ENCODE results near the gene OR10H3.
"Not testable (repeated sequence)": the region's sequence is repeated elsewhere in the genome, so short reads cannot be mapped to it uniquely, and the experiment has no call there.

OR10H3 gene

DNA sequence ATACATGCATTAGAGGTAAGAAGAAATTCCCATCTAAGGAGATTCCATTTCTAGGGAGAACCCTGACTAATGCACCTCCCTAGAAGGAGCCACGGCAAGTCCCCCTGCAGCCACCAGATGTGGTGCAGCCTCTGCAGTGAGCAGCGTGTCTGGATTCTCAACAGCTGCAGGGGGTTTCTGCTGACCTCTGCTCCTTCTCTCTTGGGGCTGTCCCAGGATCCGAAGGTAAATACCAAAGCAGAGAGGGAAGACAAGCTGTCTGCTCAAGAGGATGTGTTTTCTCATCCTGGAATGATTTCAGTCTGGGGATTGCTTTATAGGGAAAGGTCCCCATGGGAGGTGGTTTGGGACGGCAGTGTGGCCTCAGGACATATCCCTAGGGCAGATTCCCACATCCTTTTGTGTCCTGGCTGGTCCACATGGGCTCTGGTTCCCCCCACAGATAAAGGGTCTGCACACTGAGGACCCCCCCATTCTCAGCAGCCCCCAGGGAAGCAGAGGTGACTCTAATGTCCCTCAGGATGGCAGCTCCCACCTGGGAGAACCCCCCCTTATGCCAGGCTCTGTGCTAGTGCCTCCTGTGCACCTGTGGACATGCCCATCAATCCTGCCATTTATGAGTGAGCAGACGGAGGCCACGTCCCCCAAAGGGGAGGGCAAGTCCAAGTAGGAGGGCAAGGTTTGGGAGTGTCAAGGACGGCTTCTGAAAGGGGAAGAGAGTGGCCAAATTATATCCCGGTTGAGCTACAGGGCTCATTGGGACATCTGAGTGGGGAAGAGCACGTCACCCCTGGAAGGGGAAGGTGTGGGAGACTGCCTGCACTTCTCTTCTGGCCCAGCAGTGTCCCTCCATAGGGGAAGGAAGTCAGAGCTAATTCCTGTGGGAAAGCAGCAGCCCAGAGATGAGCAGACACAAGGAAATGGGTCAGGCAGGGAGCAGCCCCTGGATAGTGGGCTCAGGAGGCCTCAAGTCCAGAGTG is 39.5 kb downstream of the OR10H3 start:
- no peak for DNase-seq (ENCODE audit: low read depth in 3 of 3, low spot score in 1 of 3)

DNA sequence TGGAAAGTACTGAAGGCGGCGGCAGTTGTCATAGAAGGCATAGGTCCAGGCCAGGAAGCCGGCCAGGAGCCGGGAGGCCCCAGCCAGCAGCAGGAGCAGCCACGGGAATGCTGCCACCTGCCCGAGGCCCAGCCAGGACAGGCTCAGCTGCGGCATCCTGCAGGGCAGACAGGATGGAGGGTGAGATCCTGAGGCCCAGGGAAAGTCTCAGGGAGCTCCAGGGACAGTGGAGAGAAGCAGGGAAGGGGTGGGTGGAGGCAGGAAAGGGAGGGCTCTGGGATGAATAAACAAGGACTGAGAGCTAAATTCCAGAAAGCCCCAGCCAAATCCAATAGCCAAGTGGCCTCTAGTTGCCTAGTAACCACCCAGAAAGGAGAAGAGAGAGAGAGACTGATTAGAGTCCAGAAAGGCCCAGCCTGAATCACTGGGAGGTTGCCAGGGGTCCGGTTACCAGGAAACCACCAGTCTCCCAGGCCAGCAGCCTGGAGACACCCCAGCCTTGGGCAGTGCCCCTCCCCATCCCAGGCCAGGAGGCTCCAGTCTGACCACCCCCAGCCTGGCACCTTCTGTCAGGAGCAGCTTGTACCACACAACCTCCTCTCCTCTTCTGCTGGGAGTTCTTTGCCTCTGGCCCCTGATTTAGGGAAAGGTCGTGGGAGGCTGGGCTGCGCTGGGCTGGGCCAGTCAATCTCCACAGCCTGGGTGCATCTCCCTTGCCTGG is 42.1 kb downstream of the OR10H3 start:
- DNase-seq (ENCODE audit: low read depth in 3 of 3, low spot score in 1 of 3): no peak

DNA sequence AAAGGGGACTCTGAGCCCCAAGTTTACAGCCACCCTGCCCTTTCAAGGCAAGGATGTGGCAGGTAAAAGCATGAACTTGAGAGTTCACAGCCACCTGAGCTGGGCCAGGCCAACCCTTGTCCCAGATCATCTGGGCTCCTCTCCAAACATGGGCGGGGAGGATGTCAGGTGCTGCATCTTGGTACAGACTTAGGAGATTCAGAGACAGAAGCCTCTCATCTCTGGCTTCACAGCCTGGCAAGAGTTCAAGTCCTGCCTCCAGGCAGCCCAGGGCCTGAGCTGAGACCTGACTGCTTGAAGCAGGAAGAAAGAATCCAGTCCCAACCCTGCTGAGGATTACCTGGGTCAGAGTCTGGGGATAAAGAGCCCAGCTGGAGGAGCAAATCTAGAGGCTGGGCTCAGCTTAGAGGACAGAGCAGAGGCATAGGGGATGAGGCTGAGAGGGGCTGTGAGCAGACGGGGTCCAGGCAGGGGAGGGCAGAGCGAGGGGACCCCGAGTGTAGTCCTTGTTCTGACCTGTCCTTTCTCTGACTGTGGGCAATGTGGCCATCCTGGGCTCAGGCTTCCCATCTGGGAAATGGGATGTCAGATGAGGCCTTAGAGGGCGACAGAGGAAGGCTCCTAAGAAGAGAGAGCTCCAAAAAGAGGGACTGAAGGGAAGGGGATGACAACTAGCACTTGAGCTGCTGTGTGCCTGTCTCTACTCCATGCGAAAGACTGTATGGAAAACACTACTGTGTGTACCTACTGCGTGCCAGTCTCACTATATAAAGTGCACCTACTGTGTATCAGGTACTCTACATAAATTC is 43.0 kb downstream of the OR10H3 start:
- DNase-seq (ENCODE audit: low read depth in 3 of 3, low spot score in 1 of 3): no peak

DNA sequence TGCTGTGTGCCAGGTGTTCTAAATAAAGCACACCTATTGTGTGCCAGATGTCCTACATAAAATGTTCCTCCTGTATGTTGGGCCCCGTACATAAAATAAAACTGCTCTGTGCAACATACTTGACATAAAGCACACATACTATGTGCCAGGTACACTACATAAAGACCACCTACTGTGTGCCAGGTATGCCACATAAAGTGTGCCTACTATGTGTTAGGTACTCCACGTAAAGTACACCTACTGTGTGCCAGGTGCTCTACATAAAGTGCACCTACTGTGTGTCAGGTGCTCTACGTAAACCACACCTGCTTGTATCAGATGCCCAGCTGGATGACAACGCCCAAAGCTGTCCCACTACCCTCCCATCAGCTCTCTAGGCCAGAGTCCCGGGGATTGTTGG is 43.9 kb downstream of the OR10H3 start:
- DNase-seq (ENCODE audit: low read depth in 3 of 3, low spot score in 1 of 3): no peak

DNA sequence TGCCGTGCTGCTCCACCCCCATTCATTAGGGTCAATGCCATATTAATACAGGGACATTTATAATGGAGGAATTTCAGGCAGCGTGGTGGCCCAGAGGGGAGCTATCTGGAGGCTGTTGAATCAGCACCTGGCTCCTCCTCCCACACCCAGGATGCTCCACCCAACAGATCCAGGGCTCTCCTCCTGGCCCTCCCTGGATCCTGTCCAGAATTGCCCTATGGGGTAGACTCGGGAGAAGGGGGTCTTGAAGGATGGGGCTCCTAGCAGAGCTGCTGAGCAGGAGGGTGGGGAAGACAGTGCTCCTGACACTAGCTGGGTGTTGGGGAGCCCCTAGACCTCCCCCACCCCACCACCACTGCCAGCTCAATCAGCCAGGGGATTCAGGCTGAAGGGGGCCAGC is 44.4 kb downstream of the OR10H3 start:
- no peak for DNase-seq (ENCODE audit: low read depth in 3 of 3, low spot score in 1 of 3)

DNA sequence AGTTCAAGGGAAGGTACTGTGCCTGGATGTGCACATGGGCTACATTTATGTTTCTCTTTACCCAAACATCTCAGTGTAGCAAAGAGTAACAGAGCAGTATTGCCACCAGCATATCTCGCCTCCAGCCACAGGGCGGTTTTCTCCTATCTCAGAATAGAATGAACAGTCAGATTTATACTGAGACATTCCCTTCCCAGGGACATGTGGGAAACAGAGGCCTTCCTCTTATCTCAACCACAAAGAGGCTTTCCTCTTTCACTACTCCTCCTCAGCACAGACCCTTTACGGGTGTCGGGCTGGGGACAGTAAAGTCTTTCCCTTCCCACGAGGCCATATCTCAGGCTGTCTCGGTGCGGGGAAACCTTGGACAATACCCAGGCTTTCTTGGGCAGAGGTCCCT is 45.1 kb downstream of the OR10H3 start:
- DNase-seq (ENCODE audit: low read depth in 3 of 3, low spot score in 1 of 3): not testable (repeated sequence)

DNA sequence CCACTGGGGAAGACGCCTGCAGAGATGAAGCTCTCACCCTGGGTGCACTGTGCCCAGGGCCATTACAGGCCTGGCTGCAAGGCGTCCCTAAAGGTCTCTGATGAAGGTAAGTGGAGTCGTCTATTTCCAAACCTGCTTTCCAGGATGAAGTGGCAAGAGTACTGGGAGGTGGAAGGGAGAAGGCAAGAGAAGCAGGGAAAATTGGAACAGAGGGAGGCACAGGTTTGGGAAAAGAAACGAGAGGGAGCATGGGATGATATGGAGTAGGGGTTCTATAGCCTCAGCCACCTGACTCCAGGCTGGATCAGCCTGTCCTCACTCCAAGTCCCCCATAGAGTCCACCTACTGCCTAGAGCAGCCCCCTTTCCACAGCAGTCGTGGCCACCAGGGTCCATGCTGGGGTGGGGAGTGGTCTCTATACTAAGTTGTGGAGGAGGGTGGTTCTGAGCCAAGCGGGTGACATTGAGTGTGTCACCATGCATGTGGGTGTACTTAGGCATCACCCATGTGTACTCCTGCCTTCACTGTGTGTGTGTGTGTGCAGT is 49.9 kb downstream of the OR10H3 start, which contains the start of gene OR10H5:
OR10H5 (plus strand) TSS at position 51 of the 545 bp plus-strand sequence. CDS start 6,388 bp downstream, outside the sequence.
- DNase-seq (ENCODE audit: low read depth in 3 of 3, low spot score in 1 of 3): no peak

DNA sequence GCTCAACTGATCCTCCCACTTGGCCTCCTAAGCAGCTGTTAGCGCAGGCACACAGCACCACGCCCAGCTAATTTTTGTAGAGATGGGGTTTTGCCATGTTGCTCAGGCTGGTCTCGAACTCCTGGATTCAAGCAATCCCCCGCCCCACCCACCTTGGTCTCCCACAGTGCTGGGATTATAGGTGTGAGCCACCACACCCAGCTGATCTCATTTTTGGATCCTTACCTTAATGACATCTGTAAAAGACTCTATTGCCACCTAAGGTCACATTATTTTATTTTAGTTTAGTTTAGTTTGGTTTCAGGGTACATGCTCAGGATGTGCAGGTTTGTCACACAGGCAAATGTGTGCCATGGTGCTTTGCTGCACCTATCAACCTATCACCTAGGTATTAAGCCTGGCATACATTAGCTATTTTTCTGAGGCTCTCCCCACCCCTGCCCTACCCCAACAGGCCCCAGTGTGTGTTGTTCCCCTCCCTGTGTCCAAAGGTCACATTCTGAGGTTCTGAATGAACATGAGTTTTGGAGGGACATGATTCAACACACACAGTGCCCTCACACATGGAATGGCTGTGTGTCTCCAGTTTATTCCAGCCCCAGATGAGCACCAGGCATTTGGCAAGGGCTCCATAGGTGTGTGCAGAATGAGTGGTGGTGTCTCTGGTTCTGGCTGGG is 50.9 kb downstream of the OR10H3 start:
- no peak for DNase-seq (ENCODE audit: low read depth in 3 of 3, low spot score in 1 of 3)

DNA sequence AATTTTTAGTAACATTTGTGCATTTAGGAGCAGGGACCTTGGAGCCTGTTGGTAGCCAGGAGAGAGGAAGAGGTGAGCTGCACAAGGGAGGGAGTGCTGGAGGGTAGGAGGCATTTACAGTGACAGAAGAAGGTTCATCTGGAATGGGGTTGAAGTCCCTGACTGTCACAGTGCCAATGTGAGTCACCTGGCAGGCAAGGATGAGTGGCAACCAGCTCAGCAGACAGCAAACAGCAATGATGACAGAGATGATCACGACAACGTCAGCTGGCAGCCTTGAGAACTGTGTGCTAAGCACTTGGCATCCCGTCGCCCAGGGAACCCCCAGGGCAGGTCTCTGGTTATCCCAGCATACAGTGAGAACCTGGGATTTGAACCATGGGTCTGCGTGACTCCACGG is 52.3 kb downstream of the OR10H3 start:
- DNase-seq (ENCODE audit: low read depth in 3 of 3, low spot score in 1 of 3): no peak

Data from stimulated activated CD4-positive, alpha-beta T cell treated with anti-CD3 and anti-CD28 coated beads, TNF-alpha, amount 100 ng/mL, for 1 hour (primary cell).